ENCODE results near the gene RPL18A.

Gene RPL18A

DNA sequence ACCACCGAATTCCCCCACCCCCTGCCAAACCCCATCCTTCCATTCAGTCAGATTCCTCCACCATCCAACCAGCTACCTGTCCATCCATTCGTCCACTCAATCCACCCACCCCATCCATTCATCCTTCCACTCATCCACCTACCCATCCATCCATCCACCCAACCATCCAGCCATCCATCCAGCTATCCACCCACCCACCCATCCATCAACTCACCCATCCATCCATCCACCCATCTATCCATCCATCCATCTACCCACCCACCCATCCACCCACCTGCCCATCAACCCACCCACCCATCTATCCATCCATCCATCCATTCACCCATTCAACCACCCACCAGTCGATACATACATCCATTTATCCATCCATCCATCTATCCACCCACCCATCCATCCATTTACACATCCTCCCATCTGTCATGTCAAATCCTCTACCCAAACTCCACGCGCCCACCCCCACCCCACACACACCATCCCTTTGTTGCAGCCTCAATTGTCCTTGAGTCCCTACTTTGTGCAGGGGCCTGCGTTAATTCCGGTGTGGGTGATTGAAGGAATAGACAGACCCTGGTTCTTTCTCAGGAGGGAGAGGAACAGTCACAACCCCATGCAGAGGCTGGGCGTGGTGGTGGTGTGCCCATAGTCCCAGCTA is 6.7 kb downstream of the RPL18A start:
- Histone ChIP-seq H3K27ac (replicated peaks) (no peak overlapping the region), H3K4me3 (replicated peaks; ENCODE audit: insufficient read depth, low read length) (no peak overlapping the region), H3K27me3 (ENCODE audit: insufficient read depth, poor library complexity, severe bottlenecking) (peaks cover 3% of the 10 kb centered on the region)
- TF ChIP-seq POLR2AphosphoS5 (IDR thresholded peaks at IDR 0.05; ENCODE audit: low read depth) (no peak), SPI1 (IDR thresholded peaks at IDR 0.05; ENCODE audit: borderline replicate concordance, low read depth) (no peak), GABPA (IDR thresholded peaks at IDR 0.05; ENCODE audit: low read depth) (no peak)
- TF ChIP-seq, protein P1, sequence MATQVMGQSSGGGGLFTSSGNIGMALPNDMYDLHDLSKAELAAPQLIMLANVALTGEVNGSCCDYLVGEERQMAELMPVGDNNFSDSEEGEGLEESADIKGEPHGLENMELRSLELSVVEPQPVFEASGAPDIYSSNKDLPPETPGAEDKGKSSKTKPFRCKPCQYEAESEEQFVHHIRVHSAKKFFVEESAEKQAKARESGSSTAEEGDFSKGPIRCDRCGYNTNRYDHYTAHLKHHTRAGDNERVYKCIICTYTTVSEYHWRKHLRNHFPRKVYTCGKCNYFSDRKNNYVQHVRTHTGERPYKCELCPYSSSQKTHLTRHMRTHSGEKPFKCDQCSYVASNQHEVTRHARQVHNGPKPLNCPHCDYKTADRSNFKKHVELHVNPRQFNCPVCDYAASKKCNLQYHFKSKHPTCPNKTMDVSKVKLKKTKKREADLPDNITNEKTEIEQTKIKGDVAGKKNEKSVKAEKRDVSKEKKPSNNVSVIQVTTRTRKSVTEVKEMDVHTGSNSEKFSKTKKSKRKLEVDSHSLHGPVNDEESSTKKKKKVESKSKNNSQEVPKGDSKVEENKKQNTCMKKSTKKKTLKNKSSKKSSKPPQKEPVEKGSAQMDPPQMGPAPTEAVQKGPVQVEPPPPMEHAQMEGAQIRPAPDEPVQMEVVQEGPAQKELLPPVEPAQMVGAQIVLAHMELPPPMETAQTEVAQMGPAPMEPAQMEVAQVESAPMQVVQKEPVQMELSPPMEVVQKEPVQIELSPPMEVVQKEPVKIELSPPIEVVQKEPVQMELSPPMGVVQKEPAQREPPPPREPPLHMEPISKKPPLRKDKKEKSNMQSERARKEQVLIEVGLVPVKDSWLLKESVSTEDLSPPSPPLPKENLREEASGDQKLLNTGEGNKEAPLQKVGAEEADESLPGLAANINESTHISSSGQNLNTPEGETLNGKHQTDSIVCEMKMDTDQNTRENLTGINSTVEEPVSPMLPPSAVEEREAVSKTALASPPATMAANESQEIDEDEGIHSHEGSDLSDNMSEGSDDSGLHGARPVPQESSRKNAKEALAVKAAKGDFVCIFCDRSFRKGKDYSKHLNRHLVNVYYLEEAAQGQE (IDR thresholded peaks at IDR 0.05; ENCODE audit: insufficient replicate concordance, low read depth) = no peak
- TF ChIP-seq, protein P2, sequence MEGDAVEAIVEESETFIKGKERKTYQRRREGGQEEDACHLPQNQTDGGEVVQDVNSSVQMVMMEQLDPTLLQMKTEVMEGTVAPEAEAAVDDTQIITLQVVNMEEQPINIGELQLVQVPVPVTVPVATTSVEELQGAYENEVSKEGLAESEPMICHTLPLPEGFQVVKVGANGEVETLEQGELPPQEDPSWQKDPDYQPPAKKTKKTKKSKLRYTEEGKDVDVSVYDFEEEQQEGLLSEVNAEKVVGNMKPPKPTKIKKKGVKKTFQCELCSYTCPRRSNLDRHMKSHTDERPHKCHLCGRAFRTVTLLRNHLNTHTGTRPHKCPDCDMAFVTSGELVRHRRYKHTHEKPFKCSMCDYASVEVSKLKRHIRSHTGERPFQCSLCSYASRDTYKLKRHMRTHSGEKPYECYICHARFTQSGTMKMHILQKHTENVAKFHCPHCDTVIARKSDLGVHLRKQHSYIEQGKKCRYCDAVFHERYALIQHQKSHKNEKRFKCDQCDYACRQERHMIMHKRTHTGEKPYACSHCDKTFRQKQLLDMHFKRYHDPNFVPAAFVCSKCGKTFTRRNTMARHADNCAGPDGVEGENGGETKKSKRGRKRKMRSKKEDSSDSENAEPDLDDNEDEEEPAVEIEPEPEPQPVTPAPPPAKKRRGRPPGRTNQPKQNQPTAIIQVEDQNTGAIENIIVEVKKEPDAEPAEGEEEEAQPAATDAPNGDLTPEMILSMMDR (IDR thresholded peaks at IDR 0.05; ENCODE audit: insufficient read depth, low read length) = no peak
- no peak for DNase-seq (ENCODE audit: low read depth in 1 of 2, low spot score in 1 of 2)

DNA sequence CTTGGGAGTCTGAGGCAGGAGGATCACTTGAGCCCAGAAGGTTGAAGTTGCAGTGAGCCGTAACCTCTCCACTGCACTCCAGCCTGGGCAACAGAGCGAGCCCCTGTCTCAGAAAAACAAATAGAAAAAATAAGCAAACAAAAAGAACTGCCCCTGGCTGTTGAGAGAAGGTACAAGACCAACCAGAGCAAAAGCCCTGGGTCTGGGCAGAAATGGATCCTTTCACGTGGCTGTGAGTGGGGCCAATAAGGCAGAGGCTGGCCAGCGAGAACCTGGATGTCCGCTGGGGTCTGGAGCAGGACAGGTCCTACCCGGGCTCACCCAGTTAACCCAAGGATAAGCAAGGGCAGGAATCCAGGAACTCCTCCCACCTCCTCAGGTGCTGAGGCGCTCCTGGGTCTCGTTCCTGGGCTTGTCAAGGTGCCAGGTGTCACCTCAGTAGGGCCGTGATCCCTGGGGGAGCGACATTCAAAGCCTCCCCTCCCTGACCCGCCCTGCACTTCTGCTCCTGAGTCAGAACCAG is 7.3 kb downstream of the RPL18A start:
- TF ChIP-seq, protein P2 (IDR thresholded peaks at IDR 0.05; ENCODE audit: insufficient read depth, low read length) = no peak
- TF ChIP-seq SPI1 (IDR thresholded peaks at IDR 0.05; ENCODE audit: borderline replicate concordance, low read depth) (no peak), GABPA (IDR thresholded peaks at IDR 0.05; ENCODE audit: low read depth) (no peak), POLR2AphosphoS5 (IDR thresholded peaks at IDR 0.05; ENCODE audit: low read depth) (no peak)
- TF ChIP-seq, protein P1 (IDR thresholded peaks at IDR 0.05; ENCODE audit: insufficient replicate concordance, low read depth) = no peak
- no peak for DNase-seq (ENCODE audit: low read depth in 1 of 2, low spot score in 1 of 2)
- H3K4me3 ChIP-seq (replicated peaks; ENCODE audit: insufficient read depth, low read length) = no peak overlapping the region
- peaks cover 5% of the 10 kb centered on the region for H3K27me3 ChIP-seq (ENCODE audit: insufficient read depth, poor library complexity, severe bottlenecking)
- no peak overlapping the region for H3K27ac ChIP-seq (replicated peaks)

DNA sequence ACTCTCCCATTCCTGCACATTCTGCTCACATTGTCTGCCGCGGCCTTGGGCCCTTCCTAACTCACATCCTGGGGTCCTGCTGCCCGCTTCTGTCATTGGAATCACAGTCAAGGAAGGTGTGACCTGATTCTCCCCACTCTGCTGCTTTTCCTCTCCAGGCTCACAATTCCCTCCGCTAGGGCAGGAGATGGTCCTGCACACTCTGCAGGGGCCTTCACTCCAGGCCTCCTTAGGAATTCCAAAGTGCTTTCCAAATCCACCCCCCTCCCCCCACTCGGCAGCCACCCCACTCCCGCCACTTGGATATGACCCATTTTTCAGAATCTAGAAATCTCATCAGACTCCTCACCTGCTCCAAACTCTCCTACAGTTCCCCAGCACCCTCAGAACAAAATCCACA is 9.0 kb downstream of the RPL18A start:
- no peak for TF ChIP-seq POLR2AphosphoS5 (IDR thresholded peaks at IDR 0.05; ENCODE audit: low read depth)
- no peak for TF ChIP-seq SPI1 (IDR thresholded peaks at IDR 0.05; ENCODE audit: borderline replicate concordance, low read depth)
- no peak for TF ChIP-seq GABPA (IDR thresholded peaks at IDR 0.05; ENCODE audit: low read depth)
- TF ChIP-seq, protein P1 (IDR thresholded peaks at IDR 0.05; ENCODE audit: insufficient replicate concordance, low read depth) = no peak
- TF ChIP-seq, protein P2 (IDR thresholded peaks at IDR 0.05; ENCODE audit: insufficient read depth, low read length) = no peak

More for the DNA sequence above, 9.0 kb downstream of the RPL18A start:
- peaks cover 15% of the 10 kb centered on the region for H3K27me3 ChIP-seq (ENCODE audit: insufficient read depth, poor library complexity, severe bottlenecking)
- H3K4me3 ChIP-seq (replicated peaks; ENCODE audit: insufficient read depth, low read length) = no peak overlapping the region
- no peak for DNase-seq (ENCODE audit: low read depth in 1 of 2, low spot score in 1 of 2)
- no peak overlapping the region for H3K27ac ChIP-seq (replicated peaks)
